ENCODE results near the gene SULT4A1.

DNA sequence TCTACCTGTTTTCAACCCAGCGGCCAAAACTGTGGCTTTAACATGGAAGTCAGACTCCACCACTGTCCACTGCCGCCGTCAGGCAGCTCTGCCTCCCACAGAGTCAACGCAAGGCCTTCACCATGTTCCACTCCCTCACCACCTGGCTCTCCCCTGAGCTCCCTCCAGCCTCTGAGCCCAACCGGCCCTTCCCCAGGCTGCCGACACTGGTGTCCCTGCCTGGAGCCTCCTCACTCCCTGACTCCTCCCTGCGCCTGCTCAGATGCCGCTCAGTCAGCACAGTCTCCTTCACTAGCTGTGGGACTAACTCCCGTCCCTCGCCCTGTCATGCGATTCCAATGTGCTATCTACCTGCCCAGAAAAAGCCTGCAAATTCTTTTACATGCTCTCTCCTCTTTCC is 16.3 kb downstream of the SULT4A1 start:
- TF ChIP-seq, protein P1, sequence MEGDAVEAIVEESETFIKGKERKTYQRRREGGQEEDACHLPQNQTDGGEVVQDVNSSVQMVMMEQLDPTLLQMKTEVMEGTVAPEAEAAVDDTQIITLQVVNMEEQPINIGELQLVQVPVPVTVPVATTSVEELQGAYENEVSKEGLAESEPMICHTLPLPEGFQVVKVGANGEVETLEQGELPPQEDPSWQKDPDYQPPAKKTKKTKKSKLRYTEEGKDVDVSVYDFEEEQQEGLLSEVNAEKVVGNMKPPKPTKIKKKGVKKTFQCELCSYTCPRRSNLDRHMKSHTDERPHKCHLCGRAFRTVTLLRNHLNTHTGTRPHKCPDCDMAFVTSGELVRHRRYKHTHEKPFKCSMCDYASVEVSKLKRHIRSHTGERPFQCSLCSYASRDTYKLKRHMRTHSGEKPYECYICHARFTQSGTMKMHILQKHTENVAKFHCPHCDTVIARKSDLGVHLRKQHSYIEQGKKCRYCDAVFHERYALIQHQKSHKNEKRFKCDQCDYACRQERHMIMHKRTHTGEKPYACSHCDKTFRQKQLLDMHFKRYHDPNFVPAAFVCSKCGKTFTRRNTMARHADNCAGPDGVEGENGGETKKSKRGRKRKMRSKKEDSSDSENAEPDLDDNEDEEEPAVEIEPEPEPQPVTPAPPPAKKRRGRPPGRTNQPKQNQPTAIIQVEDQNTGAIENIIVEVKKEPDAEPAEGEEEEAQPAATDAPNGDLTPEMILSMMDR (IDR thresholded peaks at IDR 0.05 in 2 of 3, conservative IDR thresholded peaks at IDR 0.05 in 1 of 3; ENCODE audit: borderline replicate concordance in 1 of 3, insufficient read depth in 1 of 3, low read depth in 2 of 3, low read length in 2 of 3) = no peak
- TF ChIP-seq TCF7L2 (IDR thresholded peaks at IDR 0.05; ENCODE audit: borderline replicate concordance, extremely low read depth, insufficient read depth, insufficient read length) (no peak), EZH2phosphoT487 (IDR thresholded peaks at IDR 0.05; ENCODE audit: borderline replicate concordance) (no peak), POLR2AphosphoS5 (IDR thresholded peaks at IDR 0.05; ENCODE audit: low read depth, low read length) (no peak), SP1 (IDR thresholded peaks at IDR 0.05; ENCODE audit: low read depth) (no peak), POLR2A (IDR thresholded peaks at IDR 0.05; ENCODE audit: borderline replicate concordance, extremely low read depth, insufficient read depth, insufficient read length) (no peak), RAD21 (IDR thresholded peaks at IDR 0.05; ENCODE audit: low read depth) (no peak), SRF (IDR thresholded peaks at IDR 0.05; ENCODE audit: low read depth) (no peak), EZH2 (IDR thresholded peaks at IDR 0.05) (no peak), ZNF274 (IDR thresholded peaks at IDR 0.05; ENCODE audit: low read depth, low read length) (no peak)
- TF ChIP-seq, protein P2, sequence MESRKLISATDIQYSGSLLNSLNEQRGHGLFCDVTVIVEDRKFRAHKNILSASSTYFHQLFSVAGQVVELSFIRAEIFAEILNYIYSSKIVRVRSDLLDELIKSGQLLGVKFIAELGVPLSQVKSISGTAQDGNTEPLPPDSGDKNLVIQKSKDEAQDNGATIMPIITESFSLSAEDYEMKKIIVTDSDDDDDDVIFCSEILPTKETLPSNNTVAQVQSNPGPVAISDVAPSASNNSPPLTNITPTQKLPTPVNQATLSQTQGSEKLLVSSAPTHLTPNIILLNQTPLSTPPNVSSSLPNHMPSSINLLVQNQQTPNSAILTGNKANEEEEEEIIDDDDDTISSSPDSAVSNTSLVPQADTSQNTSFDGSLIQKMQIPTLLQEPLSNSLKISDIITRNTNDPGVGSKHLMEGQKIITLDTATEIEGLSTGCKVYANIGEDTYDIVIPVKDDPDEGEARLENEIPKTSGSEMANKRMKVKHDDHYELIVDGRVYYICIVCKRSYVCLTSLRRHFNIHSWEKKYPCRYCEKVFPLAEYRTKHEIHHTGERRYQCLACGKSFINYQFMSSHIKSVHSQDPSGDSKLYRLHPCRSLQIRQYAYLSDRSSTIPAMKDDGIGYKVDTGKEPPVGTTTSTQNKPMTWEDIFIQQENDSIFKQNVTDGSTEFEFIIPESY (IDR thresholded peaks at IDR 0.05; ENCODE audit: extremely low read depth, insufficient replicate concordance, low read length) = no peak
- TF ChIP-seq, protein P3, sequence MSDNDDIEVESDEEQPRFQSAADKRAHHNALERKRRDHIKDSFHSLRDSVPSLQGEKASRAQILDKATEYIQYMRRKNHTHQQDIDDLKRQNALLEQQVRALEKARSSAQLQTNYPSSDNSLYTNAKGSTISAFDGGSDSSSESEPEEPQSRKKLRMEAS (IDR thresholded peaks at IDR 0.05) = no peak
- TF ChIP-seq, protein P4, sequence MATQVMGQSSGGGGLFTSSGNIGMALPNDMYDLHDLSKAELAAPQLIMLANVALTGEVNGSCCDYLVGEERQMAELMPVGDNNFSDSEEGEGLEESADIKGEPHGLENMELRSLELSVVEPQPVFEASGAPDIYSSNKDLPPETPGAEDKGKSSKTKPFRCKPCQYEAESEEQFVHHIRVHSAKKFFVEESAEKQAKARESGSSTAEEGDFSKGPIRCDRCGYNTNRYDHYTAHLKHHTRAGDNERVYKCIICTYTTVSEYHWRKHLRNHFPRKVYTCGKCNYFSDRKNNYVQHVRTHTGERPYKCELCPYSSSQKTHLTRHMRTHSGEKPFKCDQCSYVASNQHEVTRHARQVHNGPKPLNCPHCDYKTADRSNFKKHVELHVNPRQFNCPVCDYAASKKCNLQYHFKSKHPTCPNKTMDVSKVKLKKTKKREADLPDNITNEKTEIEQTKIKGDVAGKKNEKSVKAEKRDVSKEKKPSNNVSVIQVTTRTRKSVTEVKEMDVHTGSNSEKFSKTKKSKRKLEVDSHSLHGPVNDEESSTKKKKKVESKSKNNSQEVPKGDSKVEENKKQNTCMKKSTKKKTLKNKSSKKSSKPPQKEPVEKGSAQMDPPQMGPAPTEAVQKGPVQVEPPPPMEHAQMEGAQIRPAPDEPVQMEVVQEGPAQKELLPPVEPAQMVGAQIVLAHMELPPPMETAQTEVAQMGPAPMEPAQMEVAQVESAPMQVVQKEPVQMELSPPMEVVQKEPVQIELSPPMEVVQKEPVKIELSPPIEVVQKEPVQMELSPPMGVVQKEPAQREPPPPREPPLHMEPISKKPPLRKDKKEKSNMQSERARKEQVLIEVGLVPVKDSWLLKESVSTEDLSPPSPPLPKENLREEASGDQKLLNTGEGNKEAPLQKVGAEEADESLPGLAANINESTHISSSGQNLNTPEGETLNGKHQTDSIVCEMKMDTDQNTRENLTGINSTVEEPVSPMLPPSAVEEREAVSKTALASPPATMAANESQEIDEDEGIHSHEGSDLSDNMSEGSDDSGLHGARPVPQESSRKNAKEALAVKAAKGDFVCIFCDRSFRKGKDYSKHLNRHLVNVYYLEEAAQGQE (IDR thresholded peaks at IDR 0.05; ENCODE audit: low read depth) = no peak

All from HCT116 (cell line).